ENCODE measurements around the gene SHCBP1. TPM values are rescaled to one million over a fixed set of nuclear protein-coding genes. Genes with fewer than 3 reads are reported as not detected.
"Not testable (repeated sequence)": the region's sequence is repeated elsewhere in the genome, so short reads cannot be mapped to it uniquely, and the experiment has no call there.

The SHCBP1 gene
- total RNA-seq, 4 donors from 2014 or later, result 1.8 TPM; not detected in 3

GRCh38 chr16:46629331-46630219 is 8.4 kb upstream of the SHCBP1 start:
- Histone ChIP-seq H3K4me1 (no peaks in the 10 kb centered on the region), H3K36me3 (no peaks in the 10 kb centered on the region), H3K9me3 (no peaks in the 10 kb centered on the region), H3K27ac (no peak overlapping the region), H3K4me3 (replicated peaks in 1 of 3) (no peak overlapping the region), H3K27me3 (no peaks in the 10 kb centered on the region)
- 25 to 32% methylated on average over 10 of the region's 10 CpGs for WGBS, 2 donors
- TF ChIP-seq POLR2A (IDR thresholded peaks at IDR 0.05), result no peak
- TF ChIP-seq, protein P1, sequence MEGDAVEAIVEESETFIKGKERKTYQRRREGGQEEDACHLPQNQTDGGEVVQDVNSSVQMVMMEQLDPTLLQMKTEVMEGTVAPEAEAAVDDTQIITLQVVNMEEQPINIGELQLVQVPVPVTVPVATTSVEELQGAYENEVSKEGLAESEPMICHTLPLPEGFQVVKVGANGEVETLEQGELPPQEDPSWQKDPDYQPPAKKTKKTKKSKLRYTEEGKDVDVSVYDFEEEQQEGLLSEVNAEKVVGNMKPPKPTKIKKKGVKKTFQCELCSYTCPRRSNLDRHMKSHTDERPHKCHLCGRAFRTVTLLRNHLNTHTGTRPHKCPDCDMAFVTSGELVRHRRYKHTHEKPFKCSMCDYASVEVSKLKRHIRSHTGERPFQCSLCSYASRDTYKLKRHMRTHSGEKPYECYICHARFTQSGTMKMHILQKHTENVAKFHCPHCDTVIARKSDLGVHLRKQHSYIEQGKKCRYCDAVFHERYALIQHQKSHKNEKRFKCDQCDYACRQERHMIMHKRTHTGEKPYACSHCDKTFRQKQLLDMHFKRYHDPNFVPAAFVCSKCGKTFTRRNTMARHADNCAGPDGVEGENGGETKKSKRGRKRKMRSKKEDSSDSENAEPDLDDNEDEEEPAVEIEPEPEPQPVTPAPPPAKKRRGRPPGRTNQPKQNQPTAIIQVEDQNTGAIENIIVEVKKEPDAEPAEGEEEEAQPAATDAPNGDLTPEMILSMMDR (IDR thresholded peaks at IDR 0.05), result peak in 1 of 6 experiments; percentile 12
- DNase-seq, result no peak
- intact Hi-C loops (cut with DNase I), result no loop called here

DNA sequence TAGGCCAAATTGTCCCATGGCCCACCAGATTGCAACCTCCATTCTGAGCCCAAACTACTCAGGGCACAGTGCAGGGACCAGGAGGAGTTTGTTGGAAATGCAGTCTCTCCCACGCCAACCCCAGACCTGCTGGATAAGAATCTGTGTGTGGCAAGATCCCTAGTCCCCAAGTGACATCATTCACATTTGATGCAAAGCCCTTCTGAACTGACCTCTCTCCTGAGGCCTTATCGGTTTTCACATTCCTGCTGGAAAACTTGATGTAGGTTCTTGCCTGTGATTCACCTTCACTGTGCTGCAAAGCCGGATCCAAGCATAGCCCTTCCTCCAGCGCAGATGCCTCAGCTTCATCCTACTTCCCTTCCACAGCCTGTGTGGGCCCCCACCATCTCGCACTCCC is 6.6 kb upstream of the SHCBP1 start:
- Histone ChIP-seq H3K27me3 (no peaks in the 10 kb centered on the region), H3K4me3 (replicated peaks in 1 of 3) (no peak overlapping the region), H3K4me1 (no peaks in the 10 kb centered on the region), H3K27ac (no peak overlapping the region), H3K9me3 (no peaks in the 10 kb centered on the region), H3K36me3 (no peaks in the 10 kb centered on the region)
- intact Hi-C loops (cut with DNase I), result no loop called here
- DNase-seq, result no peak
- 93 to 95% methylated on average over 5 of the region's 5 CpGs for WGBS, 2 donors
- TF ChIP-seq, protein P1 (IDR thresholded peaks at IDR 0.05), result no peak
- TF ChIP-seq POLR2A (IDR thresholded peaks at IDR 0.05), result no peak

DNA sequence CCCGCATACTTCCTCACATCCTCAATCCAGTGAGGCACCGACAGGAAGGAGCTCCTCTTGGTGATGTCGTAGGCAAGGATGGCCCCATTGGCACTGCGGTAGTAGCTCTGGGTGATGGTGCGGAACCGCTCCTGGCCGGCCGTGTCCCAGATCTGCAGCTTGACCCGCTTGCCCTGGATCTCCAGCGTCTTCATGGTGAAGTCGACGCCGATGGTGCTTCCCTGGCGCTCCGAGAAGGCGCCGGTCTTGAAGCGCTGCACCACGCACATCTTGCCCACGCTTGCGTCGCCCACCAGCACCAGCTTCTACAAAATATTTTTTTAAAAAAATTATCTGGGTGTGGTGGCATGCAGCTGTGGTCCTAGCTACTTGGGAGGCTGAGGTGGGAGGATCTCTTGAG is 5.5 kb upstream of the SHCBP1 start:
- H3K9me3 ChIP-seq; H3K27me3 ChIP-seq; DNase-seq; intact Hi-C loops (cut with DNase I); H3K36me3 ChIP-seq; H3K4me3 ChIP-seq (replicated peaks in 1 of 3); H3K4me1 ChIP-seq; H3K27ac ChIP-seq: not testable (repeated sequence)
- 93 to 94% methylated on average over 21 to 22 of the region's 22 CpGs for WGBS, 2 donors

GRCh38 chr16:46624862-46625261 is 3.7 kb upstream of the SHCBP1 start:
- H3K9me3 ChIP-seq; H3K36me3 ChIP-seq; H3K27ac ChIP-seq; intact Hi-C loops (cut with DNase I); H3K27me3 ChIP-seq; H3K4me3 ChIP-seq (replicated peaks in 1 of 3); H3K4me1 ChIP-seq; DNase-seq: not testable (repeated sequence)
- 89% methylated on average over 3 to 5 of the region's 6 CpGs for WGBS, 2 donors

- H3K9me3 ChIP-seq; H3K4me3 ChIP-seq (replicated peaks in 1 of 3); H3K27me3 ChIP-seq; intact Hi-C loops (cut with DNase I); DNase-seq; H3K27ac ChIP-seq; H3K4me1 ChIP-seq; H3K36me3 ChIP-seq: not testable (repeated sequence)
- 84 to 93% methylated on average over 5 of the region's 6 CpGs for WGBS, 2 donors
Measured at GRCh38 chr16:46623707-46624106, 2.5 kb upstream of the SHCBP1 start.

DNA sequence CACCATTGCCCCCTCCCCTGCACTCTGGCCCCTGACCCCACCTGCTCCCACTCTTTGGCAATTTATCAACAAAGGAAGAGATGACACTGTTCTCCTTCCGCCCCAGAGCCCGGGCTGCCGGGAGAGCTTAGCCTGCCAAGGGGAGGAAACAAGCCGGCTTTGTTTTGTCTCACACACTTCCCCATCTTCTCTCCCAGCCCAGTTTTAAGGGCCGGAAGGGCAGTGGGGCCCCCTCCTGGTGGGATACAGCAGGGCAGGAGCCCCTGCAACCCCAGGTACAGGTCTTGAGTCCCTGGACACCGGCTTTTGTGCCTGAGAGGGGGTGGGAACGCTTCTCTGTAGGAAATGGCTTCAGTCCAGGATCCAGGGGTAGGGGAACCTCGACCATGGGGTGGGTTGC is 2.1 kb upstream of the SHCBP1 start:
- H3K4me3 ChIP-seq (replicated peaks in 1 of 3); H3K9me3 ChIP-seq; H3K27me3 ChIP-seq; intact Hi-C loops (cut with DNase I); H3K36me3 ChIP-seq; DNase-seq; H3K27ac ChIP-seq; H3K4me1 ChIP-seq: not testable (repeated sequence)
- WGBS, 2 donors, result no CpG with 5 or more reads among the region's 8 CpGs

DNA sequence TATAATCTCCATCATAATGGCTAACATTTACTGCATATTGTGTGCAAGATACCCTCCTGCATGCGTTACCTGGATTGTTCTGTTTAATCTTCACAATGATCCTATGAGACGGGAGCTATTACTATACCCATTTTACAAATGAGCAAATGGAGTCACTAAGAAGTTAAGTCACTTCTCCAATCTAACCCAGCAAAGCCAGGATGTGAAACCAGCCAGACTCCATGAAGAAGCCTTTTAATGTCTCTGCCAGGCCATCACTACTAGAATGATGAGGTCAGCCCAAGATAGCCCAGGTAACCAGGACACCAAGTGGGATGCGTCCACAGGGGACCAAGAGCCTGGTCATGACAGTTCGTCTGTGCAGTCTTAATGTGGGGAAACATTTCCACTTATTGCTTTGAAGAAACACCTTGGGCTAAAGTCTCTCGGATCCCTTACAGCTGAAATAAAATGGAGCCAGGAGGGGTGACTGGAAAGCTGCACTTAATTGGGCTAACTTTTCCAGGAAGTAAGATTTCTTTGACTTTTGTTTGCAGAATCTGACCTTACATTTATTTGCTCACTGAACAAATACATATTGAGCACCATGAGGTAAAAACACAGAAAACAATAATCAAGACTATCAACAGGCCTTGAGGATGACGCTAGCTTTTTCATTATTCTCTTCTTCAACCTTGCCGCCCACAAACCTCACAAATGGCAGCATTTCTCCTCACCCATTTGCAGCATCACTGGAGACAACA is 926 bp upstream of the SHCBP1 start:
- Histone ChIP-seq H3K36me3 (no peaks in the 10 kb centered on the region), H3K9me3 (no peaks in the 10 kb centered on the region), H3K27ac (no peak overlapping the region), H3K4me3 (replicated peaks in 1 of 3) (no peak overlapping the region), H3K27me3 (no peaks in the 10 kb centered on the region), H3K4me1 (peaks cover 0 to 5% of the 10 kb centered on the region in 2 donors)
- intact Hi-C loops (cut with DNase I), result no loop called here
- no peak for TF ChIP-seq POLR2A (IDR thresholded peaks at IDR 0.05)
- TF ChIP-seq, protein P1 (IDR thresholded peaks at IDR 0.05), result no peak
- WGBS, 2 donors, result 88 to 96% methylated on average over 7 of the region's 7 CpGs
- DNase-seq, result no peak

Data from thyroid gland (tissue), 4 donors.